Measurements from ENCODE around the gene HOXA4.

HOXA4 gene

DNA sequence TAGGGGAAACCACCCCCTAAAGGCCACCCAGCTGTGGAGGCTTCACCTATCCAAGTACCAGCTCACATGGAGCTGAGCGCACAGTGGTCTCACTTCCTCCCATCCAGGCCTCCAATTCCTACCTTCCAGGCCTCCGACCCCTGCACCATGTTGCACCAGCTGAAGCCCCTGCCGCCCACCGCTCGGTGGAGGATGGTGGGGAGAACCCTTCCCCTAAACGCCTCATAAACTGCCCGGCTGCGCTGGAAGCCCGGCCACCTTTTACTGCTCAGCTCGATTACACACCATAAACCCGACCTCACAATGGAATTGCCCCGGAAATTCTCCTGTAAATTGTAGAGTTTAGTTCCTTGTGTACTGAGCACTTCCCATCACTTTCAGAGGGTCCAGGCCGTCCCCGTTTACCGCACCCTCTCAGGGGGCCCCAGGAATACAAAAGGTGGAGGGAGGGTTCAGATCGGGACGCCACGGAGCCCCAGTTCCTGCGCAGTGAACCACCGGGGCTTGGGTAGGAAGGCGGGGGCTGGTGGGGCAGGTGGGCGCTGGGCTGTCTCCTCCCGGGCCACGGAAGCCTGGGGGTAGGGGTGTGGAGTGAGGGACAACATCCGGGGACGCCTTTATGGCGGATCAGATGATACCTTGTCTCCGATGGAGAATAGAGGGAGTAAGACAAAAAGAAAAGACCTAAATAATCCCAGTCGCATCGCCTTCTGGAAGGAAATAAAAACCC is 27.3 kb upstream of the HOXA4 start:
- DNase-seq, result no peak

DNA sequence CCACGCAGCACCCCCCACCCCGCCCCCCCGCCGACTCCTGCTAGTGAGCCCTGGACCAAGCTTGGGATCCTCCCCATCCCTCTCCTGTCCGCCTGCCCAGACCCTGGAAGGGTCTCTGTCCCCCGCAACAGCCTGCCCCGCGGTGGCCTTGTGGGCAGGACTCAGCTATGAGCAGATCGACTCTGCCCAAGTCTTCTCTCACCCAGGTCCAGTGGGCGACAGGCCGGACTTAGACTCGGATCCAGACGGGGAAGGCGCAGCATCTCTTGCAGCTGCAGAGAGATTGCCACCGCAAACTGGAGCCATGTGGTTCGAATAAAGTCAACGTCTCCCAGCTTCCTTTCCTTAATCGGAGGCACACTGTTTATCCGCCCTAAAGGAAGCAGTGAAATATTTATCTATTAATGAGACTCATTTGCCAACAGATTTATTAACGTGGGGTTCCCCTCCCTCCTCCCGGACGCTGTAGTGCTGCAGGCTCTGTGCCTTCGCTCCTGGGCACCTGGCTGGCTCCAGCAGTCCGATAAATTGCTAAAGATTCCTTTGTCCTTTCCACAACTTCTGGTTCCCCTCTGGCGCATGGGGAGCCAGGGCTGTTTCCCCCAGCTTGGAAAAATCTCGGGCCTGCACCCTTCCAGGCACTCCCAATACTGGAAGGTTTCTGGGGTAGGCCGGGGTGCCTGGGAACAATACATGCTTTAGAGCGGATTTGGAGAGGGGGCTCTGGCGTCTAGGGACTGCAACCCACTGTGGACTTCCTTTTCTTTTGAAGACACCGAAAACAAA is 26.6 kb upstream of the HOXA4 start:
- no peak for DNase-seq

- no peak for DNase-seq
Observed at GRCh38 chr7:27156508-27156898, 25.9 kb upstream of the HOXA4 start, which contains the start of gene HOXA7. TSS of gene HOXA7 (minus strand) at chr7:27156675. CDS start at chr7:27156545, 130 bp downstream.

GRCh38 chr7:27155816-27156507 is 25.4 kb upstream of the HOXA4 start:
- no peak for DNase-seq

- DNase-seq, result no peak
Observed at GRCh38 chr7:27154901-27155815, 24.6 kb upstream of the HOXA4 start.

- DNase-seq, result no peak
Observed at GRCh38 chr7:27154369-27154768, 23.8 kb upstream of the HOXA4 start.

DNA sequence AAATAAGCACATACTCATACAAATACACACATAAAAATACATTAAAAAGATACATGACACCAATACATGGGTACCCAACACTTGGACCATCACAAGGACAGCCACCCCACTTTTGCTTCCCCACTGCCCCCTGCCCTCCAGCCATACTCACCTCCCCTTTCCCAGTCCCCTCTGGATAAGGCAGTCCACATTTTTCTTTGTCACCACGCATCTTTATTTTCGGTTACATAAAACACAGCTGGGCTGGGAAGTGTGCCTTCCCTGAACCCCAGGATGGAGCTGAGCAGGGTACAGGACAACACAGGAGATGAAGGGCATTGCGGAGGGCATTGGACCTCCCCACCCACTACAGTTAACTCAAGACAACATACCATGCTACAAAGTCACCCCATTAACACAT is 23.0 kb upstream of the HOXA4 start:
- DNase-seq, result no peak

GRCh38 chr7:27152816-27153442 is 22.4 kb upstream of the HOXA4 start:
- DNase-seq, result no peak

DNA sequence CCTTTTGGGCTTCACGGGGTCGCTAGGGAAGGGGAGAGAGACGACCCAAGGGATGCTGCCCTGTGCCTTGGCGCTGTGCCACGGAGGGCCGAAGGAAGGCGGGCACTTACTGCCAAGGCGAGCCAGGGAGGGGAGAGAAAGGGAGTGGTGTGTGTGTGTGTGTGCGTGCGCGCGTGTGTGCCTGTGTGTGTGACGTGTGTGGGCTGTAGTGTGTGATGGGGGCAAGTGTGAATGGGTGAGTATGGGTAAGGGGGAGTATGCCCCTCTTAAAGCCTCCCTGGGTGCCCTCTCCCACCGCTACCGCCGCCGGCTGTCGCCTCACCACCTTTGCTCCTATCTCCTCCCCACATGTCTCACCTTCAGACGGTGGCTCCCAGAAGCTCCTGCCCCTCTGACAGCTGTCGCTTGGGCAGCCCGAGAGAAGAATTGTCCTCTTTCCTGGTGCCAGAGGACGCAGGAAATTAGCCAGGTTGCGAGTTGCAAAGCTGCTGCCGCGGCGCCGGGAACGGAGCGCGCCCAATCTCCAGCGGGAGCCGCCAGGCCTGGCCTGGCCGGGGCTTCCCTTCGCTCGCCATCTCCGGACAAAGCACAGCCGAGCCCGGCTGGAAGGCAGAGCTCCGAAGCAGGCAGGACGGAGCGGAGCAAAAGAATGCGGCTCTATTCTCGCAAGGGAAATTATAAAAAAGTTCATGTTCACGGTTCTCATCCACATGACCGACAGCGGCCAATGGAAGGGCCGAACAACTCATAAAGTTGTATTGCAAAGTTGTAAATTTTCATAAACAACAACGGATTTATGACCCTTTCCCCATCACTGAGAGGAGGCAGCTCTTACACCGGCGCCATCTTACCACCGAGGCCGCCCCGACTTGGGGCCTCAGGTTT is 21.6 kb upstream of the HOXA4 start, which contains the start of gene HOXA3:
HOXA3 (minus strand) TSS at position 653 of the 885 bp plus-strand sequence. CDS start 41,943 bp downstream, outside the sequence.
- DNase-seq, result no peak

GRCh38 chr7:27151341-27151930 is 20.9 kb upstream of the HOXA4 start:
- no peak for DNase-seq

- no peak for DNase-seq
Observed at GRCh38 chr7:27150568-27151340, 20.2 kb upstream of the HOXA4 start.

DNA sequence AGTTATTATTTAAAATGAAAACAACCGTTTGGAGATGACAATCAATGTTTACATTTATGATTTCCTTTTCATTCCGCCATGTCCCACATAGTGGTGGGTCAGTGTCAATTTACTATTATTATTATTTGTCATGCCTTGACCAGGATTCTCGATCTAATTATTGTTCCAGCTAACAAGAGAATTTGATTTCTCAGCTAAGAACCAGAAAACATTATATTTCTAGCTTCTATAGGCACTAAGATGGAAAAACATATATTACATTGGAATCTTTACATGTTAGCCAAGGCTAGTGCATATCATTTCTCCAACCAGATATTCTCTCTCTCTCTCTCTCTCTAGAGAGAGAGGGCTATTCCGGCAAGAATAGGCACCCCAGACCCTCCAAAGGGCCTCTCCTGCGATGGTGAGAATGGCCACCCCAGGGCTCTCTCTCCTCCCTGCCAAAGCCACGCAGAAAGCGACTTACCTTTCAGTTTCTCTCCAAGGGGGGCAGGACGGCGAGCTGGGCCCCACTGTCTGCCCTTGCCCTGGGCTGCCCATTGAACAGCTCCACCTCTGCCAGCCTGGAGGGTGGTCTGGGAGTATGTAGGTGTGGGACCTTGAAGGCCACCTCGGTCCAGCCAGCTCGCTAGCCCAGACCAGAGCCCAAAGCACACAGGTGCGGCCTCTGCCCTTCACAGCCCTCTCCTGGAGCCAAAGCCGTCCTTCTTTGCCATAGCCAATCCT is 19.4 kb upstream of the HOXA4 start:
- DNase-seq, result no peak

DNA sequence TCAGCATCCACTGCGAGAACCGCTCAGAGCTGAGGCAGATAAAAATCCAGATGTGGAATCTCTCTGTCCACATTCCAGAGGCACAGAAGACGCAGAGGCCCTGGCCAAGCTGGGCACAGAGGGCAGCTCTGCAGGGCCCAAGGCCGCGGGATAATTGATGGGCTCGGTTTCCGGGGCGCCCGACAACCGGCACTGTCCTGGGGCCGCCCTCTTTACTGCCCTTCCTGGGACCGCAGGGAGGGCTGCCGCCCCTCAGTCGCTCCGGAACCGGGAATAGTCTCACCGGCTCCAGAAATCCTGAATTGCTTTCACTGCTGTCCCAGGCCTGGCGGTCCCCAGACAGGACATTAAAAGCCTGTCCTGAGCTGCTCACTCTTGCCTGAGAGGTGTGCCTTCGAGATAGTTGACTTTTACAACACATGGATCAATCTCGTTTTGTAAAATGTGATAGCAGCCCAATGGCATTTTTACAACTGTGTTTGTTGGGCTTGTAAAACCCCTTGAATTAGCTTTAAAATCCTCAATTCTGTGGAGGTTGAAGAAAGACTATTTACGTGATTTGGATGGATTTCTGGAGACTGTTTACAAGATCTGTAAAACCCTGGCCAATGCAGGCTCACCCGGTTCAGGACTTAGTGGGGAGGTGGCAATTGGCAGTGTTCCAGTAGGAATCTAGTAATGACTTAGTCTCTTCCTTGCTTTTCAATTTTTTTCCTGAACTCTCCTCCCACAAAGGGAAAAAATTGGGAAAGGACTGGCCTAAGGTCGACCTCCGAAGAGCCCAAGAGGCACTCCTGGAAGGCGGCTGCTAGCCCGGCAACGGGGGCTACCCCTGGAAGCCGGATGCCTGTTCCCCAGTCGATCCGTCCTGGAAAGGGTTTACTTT is 18.4 kb upstream of the HOXA4 start:
- no peak for DNase-seq

- no peak for DNase-seq
Observed at GRCh38 chr7:27148031-27148755, 17.6 kb upstream of the HOXA4 start.

DNA sequence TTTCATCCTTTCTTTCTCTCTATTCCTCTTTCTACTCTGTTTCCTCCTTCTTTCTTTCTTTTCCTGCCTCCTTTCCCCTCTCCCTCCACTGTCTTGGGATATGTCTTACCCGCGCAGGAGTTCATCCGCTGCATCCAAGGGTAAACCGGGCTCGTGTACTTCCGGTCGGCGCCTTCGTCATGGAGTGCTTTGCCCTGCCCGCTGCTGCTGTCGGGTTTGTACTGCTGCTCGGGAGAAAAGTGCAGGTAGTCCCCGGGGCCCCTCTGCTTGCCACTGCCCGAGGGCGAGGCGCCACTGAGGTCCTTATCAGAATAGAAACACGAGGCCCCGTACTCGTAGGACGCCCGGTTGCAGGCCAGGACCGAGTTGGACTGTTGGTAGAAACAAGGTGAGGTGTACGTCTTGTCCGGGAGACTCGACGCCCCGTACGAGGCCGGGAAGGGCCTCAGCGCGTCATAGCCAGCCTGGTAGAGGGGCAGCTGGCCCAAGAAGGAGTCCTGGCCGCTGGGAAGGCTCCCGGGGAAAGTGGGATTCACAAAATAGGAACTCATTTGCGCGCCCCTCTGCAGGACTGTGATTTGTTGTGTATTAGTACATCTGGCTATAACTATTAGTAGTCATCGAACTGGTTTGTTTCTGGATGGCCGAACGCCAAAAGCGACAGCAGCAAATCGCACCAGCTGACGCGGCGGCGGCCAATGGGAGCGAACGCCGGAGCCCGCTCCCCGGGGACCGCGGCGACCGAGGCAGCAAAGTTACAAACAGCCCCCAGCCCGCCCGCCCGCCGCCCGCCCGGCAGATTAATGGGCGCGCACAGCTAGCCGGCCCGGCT is 16.9 kb upstream of the HOXA4 start, which contains the start of gene HOXA6:
HOXA6 (minus strand) TSS at position 576 of the 832 bp plus-strand sequence; CDS start at position 551, 25 bp downstream.
- no peak for DNase-seq
